GM18861 (cell line): ENCODE measurements around the gene ANKRD53.

Source experiments
- ATAC-seq: cut with Tn5 transposase; IDR thresholded peaks from one replicate; pipeline ENCODE4 v1.9.1; 2021; ENCODE audit not compliant: unreplicated experiment

ANKRD53 gene

DNA sequence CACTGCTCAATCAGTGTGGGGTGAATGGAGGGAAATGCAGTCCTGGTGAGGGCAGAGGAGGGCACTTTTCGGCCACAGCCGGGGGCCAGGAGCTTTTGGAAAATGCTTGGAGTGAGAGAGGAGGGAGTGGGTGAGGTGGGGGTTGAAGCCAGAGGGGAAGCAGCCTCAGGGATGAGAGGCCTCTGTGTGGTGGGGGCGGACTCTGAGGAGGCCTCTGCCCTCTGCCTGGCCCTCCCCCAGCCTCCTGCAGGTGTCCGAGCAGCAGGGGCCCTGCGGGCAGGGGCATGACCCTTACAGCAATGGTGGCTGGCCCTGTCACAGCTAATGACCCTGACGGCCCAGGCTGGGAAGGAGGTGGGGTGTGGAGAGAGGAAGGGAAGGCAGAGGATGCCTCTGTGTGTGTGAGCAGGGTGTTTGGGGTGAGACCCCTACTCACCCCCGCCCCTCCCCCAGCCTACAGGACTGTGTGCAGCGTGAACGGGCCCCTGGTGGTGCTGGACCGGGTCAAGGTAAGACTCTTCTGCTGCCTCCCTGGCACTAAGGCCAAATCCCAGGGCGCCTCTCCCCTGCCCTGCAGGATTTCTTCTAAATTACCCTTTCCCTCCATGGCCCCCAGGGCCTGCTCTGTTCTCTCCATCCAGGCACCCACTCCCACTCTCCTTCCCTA lies 35.1 kb upstream of the ANKRD53 start:
- no peak for ATAC-seq

DNA sequence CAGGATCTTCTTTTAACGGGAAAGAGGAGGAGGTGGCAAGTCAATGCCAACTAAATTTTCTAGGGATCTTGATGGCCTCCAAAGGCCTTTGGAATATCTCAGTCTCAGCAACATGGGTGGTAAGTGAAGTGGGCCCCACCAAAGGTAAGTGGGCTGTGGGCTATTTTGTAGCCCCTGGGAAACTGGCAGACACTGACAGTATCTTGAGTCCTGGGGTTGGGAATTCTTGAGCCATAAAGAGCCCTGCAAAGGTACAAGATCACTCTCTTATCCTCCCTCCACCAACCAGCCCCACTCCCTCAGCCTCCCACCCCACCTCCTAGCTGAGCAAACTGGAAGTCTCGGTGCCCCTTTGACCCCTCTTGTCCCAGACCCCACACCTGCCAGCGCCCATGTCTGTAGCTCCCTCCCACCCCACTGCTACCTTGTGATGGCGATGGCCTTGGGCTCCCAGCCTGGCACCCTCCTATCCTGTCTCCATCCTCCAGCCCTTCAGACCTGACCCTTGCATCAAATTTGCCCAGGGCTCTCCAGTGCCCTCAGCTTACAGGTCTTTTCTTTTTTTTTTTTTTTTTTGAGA lies 34.2 kb upstream of the ANKRD53 start:
- no peak for ATAC-seq

- no peak for ATAC-seq
Observed at GRCh38 chr2:70946832-70947442, 31.5 kb upstream of the ANKRD53 start.

DNA sequence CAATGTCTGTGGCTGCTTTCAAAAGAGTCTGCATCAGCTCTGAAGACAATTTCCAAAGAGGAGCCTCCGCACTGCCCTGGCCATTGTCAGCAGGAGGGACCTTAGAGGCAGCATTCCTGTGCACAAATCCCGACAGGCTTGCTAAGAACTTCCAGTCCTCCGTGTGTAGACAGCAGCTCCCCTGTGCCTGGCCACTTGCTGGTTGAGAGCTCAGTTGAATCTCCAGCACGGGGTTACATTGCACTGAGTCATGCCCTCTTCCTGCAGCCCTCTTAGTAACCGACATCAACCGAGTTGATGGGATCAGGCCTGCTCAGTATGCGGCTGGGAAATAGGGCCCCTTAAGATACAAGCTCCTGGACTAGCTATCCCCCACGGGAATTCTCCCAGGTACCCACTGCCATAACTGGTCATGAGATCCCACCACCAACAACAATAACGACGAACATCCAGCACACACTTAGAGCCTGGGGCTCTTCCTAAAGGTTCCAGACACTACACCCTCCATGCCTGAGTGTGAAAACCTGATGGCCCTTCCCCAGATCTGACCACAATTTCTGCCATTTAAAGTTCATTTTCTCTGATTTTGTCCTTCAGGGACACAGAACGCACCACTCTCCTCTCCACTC lies 30.8 kb upstream of the ANKRD53 start:
- no peak for ATAC-seq

DNA sequence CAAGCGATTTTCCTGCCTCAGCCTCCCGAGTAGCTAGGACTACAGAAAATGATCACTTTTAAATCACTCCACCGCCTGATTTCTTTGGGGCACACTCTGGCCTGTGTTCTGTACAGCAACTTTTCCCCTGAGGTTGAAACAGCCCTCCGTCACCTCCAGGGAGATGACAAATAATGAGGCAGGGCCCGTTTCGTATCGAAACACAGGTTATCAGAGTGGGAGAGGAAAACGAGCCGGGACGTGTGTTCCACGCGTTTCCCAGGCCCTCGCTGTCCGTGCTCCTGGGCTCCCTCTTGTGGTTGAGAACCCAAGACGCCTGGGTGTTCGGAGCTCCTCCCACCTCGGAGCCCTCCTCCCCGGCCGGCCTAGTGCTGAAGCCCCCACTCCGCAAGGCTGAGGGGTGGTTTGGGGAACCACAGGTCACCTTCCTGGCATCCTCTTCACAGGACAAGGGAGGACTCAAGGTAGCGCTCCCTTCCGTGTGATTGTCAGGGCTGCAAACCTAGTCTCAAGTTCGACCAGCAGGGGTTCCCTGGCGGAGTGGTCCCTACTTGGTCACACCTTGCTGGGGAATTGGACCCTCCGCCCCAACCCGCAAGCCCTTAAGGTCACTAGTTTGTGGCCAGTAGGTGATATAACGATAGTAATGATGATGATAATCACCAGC lies 30.0 kb upstream of the ANKRD53 start:
- peak; percentile 68 for ATAC-seq

DNA sequence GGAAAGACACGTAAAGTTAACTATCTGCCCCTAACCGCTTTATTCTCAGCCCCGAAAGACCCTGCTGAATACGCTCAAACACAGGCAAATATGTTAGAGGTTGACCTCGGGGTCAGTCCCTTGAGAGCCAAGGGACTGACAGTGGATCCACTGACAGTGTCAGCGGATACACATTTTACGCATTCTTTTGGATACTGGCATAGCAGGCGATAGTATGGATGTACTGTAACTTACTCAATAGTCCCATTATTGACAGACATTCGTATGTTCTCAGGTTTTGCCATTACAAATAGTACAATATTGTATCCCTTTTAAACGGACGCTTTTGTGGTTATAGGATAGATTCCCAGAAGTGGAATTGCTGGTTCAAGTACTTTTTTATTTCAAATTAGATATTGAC lies 29.3 kb upstream of the ANKRD53 start:
- ATAC-seq: no peak

DNA sequence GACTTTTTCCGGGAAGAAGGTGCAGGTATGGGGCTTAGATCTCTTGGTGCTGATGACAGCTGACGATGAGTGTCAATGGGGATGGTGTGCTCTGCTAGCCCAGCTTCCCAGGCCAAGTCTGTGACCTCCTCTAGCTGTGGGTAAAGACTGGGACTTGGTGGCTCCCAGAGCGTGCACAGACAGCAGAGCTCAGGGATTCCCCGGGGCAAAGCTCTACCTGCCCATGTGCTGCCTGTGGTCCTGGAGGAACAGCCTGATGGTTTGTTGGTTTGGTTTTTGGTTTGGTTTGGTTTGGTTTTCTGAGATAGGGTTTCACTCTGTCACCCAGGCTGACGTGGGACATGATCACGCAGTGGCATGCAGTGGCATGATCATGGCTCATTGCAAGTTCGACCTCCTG lies 23.5 kb upstream of the ANKRD53 start:
- ATAC-seq: no peak

- no peak for ATAC-seq
Observed at GRCh38 chr2:70956141-70956540, 22.3 kb upstream of the ANKRD53 start.

DNA sequence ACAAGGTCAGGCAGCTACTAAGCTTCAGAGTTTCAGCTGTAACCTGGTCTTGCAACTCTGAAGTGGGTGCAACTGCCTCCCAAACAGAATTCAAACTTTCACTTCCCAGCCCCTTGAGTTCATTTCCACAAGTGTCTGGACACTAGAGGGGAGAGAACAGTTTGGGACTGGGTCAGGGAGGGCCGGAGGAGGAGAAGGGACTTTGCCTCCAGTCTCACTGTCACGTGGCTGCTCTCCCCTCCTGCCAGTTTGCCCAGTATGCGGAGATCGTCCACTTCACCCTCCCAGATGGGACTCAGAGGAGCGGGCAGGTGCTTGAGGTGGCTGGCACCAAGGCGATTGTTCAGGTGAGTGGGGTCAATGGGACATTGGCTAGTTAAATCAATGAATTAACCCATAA lies 20.6 kb upstream of the ANKRD53 start:
- no peak for ATAC-seq

DNA sequence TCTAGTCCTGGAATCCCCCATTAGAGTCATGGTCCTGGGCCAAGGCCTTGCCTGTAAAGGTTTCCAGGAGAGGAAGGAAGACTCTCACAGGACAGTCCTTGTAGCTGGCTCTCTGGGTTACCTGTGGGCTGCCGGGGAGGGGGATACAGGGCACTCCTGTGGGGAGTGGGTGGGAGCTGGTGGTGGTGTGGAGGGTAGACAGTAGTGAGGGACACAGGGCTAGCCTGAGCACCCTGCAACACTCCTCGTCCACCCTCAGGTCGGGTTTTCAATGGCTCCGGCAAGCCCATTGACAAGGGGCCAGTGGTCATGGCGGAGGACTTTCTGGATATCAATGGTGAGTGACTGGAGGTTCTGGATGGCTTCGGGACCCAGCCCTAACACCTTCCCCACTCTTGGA lies 19.7 kb upstream of the ANKRD53 start:
- no peak for ATAC-seq

GRCh38 chr2:70959271-70959761 lies 19.1 kb upstream of the ANKRD53 start:
- ATAC-seq: no peak

DNA sequence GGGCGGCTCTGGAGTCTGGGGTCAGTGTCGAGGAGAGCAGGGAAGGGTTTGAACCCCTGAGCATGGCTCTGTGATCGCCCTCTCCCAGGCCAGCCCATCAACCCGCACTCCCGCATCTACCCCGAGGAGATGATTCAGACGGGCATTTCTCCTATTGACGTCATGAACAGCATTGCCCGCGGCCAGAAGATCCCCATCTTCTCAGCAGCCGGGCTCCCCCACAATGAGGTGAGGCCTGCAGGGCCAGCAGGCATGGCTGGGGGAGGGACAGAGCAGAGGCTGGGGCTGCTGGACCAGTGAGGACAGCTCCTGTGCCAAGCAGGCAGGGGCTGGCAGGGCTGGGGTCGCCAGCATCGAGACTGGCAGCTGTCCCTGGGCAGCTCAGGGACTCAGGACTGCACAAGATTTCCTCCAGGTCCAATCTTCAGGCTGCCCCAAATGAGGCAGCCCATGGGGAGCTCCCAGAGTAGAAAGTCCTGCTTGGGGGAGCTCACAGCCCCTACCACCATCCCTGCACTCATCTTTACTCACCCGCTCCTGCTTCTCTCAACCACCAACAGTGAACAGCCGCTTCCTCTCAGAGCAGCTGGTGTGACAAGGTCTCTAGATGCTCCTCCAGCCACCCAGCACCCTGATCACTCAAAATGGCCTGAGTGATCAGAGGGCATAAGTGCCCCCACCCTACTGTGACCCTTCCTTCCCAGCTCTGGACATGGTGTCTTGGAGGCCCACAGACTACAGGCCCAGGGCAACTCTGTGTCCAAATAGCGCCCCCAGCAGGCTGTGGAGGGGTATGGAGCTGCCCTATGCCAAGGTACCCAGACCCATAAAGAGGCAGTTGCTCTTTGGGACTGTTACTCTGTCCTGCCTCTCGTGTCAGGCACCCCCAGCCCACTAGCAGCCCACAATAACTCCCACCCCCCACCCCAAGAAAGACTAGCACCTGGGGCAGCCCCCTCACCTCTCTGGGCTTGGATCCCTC lies 18.3 kb upstream of the ANKRD53 start:
- ATAC-seq: no peak

DNA sequence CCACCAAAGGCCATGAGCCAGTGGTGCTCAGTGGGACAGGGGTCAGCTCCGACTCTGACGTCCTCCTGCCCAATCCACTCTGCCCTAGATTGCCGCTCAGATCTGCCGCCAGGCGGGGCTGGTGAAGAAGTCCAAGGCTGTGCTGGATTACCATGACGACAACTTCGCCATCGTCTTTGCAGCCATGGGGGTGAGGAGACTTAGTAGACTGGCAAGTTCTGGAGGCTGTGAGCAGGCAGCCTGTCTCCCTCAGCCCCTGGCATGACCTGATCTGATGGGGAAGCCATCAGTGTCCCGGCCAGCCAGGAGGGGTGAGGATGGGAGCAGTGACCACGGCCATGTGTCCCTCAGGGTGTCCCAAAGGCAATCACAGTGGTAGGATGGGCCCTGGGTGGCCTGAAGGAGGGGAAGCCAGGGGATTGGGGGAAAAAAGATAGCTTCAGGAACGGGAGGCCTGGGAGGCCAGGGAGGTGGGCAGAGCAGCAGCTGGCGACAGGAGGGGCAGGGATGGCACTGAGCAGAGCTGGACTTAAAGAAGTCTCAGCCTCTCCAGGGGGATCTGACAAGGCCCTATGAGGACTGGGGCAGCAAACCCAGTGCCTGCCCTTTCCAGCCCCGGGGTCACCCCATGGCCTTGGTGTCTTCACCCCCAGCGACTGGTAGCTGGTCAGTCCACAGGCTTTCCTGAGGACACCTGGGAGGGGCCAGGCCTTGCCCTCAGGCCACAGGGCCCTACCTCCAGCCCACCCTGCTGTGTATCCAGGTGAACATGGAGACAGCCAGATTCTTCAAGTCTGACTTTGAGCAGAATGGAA lies 17.4 kb upstream of the ANKRD53 start:
- no peak for ATAC-seq

- no peak for ATAC-seq
Observed at GRCh38 chr2:70961648-70961994, 16.8 kb upstream of the ANKRD53 start.

DNA sequence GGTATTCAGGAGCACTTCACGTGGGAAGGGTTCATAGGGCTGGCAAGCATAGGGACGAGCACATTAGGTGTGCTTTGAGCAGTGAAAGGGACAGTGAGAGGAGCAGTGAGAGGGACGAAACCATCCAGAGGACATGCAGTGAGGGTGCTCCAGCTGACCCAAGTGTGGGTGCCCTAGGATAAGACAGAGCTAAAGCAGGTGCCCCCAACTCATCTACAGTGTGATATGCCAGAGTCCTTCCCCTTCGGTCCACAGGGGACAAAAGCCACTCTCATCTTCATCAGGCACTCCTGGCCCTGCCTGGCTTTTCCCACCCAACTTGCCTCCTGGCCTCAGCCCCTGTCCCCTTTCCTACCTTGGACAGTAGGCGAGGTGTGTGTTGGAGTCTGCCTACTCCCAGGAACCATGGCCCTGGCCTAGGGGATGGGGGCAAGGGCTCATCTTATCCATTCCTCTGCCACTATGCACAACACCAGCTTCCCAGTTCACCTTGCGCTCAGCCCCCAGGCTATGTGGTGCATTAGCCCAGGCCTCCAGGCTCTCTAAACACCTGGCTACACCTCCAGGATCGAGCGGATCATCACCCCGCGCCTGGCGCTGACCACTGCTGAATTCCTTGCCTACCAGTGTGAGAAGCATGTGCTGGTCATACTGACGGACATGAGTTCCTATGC lies 16.1 kb upstream of the ANKRD53 start:
- no peak for ATAC-seq

DNA sequence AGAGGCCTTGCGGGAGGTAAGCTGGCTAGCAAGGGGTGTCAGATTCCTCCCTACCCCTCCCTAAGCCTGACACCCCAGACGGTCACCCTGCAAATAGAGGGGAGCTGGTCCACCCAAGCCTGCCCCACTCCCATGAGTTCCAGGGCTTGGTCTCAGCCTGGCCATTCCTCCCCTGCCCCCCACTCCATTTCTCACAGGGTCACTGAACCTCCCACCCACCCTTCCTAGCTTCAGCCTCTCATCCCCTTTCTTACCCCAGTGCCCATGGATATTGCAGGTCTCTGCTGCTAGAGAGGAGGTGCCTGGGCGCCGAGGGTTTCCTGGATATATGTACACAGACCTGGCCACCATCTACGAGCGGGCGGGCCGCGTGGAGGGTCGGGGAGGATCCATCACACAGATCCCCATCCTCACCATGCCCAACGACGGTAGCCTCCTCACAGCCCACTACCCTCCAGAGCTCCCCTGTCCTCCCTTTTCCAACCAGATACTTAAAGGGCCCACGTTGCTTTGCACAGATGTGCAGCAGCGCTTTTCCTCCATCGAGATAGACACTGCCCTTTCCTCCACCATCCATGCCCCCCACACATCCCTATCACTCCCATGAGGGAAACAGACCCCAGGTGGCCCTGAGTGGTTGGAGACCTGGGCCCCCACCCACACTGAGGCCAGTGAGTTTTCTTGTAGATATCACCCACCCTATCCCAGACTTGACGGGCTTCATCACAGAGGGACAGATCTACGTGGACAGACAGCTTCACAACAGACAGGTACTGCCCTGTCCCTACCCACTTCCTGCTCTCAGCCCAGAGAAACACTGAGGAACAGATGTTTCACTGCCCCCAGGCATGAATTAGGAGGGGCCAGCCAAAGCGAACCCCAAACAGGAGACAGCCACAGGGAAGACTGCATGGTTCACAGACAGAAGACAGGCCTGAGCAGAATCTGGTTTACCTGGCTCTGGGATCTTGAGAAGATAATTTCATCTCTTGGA lies 15.2 kb upstream of the ANKRD53 start:
- no peak for ATAC-seq

GRCh38 chr2:70964133-70964532 lies 14.3 kb upstream of the ANKRD53 start:
- ATAC-seq: no peak
